Activated CD4-positive, alpha-beta T cell treated with anti-CD3 and anti-CD28 coated beads for 1 hour (primary cell): Measurements from ENCODE around the gene PTPRN2.

Source experiments
- DNase-seq: peaks from one replicate; pipeline ENCODE4 v3.0.0-alpha.2; 2020

Gene PTPRN2

DNA sequence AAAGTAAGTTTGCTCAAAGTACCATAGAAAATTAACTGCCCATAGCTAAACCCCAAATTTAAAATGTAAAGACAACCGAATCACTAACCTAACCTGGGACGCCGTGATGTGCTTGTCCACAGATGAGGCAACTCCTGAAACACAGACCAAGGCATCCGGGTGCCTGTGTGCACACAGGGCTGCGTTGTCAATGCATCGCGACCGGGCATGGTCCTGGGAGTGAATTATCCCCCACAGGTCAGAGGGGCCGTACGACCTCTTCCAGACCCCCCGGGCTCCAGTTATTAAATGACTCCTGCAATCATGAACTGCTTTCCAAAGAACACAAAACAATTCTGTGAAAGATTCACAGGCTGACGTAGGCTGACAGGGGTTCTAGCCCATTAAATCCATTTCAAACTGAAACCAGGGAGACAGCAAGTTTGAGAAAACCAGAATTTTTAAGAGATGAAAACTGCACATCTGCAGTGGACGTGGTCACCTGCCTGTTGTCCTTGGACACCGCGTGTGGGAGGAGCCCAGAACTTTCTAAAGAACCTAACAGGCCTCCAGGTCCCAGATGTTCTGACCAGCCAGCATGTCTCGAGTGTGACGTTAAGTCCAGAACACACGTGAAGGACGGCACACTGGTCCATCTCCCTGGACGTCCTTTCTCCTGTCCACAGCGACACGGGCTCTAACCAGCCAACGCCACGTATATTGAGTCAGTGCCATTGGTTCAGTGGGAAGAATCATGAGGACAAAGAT is 953.0 kb downstream of the PTPRN2 start:
- DNase-seq: no peak

GRCh38 chr7:157633465-157634185 is 954.0 kb downstream of the PTPRN2 start:
- DNase-seq: no peak

DNA sequence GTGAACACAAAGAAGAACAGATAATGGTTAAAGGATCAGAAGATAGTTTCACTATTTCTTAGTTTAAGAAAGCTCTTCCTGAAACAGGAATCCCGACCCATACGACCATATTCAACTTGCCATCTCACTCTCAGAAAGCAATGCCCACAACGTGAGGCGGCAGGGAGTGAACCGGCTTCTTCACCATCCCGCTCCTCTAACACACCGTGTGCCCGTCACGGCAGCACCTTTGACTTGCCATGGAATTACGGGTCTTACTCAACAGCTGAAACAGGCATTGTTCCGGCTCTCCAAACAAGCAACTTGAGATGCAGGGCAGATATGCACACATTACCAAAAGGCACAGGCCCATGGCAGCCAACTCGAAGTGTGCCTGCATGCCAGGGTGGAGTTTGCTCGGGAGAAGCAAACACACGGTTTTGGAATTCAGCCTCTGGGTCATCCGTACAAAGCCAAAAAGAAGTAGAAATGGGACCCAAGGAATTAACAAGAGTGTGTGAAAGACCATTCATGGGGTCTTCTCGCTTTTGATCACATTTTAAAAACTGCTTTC is 957.2 kb downstream of the PTPRN2 start:
- no peak for DNase-seq

- DNase-seq: no peak
Observed at GRCh38 chr7:157628456-157628855, 959.2 kb downstream of the PTPRN2 start.

GRCh38 chr7:157627646-157628045 is 960.0 kb downstream of the PTPRN2 start:
- DNase-seq: no peak

GRCh38 chr7:157627033-157627432 is 960.6 kb downstream of the PTPRN2 start:
- DNase-seq: no peak

GRCh38 chr7:157625973-157626742 is 961.5 kb downstream of the PTPRN2 start:
- DNase-seq: no peak

GRCh38 chr7:157623556-157623955 is 964.1 kb downstream of the PTPRN2 start:
- no peak for DNase-seq

GRCh38 chr7:157622408-157623205 is 965.0 kb downstream of the PTPRN2 start:
- DNase-seq: no peak

DNA sequence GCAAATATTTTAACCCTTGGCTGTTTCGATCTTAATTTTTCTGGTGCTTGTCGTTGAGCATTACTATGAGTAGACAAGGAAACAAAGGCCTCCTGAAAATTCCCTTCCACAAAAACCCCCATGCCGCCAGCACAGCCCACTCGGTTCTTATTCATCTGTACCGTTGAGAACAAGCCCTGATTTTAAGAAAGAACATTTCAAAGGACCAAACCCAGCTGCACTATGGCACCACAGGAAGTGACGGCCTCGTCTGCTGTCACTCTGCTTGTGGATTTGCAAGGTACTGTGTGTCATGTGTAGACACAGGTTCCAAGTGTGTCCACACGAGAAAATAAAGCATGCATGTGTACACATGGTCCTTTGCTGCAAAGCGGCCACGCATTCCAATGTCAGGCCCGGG is 965.6 kb downstream of the PTPRN2 start:
- DNase-seq: no peak

DNA sequence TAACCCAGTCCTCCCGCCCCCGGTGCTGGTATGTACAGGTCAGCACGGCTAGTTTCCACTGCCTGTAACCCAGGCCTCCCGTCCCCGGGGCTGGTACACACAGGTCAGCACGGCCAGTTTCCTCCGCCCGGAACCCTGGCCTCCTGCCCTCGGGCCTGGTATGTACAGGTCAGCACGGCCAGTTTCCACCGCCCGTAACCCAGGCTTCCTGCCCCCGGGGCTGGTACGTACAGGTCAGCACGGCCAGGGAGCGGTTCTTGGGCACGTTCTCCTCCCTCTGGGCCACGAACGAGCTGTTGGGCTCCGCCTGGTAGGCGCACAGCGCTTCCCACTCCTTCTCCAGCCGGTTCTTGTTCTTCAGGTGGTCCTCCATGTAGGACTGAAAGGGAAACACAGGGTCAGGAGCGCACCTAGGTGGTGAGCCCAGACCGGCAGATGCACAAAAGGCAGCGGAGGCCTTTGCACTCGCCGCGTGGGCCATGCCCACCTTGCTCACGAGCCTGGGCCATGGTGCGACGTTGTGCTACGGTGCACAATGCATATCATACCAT is 966.4 kb downstream of the PTPRN2 start:
- no peak for DNase-seq

GRCh38 chr7:157620616-157621015 is 967.0 kb downstream of the PTPRN2 start:
- no peak for DNase-seq

DNA sequence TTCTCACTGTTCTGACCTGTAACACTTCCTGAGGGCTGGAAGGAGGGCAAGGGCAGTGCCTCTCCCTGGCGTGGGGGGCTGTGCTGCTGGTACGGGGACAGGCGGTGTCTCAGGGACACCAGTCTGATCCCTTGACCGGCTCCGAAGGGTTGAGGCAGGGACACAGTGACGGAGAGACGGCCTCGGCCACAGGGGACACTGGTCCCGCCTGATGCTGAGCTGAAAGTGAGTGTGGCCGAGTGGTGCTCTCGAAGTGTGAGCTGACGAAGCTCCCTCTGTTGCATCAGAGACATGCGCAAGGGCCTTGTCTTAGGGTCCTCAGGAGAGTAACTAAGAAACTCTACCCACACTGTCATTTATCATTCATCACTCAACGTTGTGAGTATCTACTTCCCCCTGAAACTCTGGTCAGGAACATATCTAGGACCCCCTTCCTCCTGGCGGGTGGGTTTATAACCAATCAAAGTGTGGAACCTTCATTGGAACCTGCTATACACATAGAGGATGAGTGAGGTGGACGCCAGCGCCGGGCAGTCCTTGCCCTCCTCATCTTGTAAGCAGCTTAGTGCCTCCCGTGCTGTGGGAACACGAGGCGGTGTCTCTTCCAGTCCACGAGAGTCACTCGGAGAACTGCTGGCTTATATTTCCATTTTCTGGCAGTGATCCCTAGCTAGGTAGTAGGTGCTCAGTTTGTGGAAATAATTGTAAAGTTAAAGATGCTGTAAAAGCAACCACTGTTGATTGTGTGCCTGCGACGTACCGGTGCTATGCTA is 967.7 kb downstream of the PTPRN2 start:
- DNase-seq: no peak

DNA sequence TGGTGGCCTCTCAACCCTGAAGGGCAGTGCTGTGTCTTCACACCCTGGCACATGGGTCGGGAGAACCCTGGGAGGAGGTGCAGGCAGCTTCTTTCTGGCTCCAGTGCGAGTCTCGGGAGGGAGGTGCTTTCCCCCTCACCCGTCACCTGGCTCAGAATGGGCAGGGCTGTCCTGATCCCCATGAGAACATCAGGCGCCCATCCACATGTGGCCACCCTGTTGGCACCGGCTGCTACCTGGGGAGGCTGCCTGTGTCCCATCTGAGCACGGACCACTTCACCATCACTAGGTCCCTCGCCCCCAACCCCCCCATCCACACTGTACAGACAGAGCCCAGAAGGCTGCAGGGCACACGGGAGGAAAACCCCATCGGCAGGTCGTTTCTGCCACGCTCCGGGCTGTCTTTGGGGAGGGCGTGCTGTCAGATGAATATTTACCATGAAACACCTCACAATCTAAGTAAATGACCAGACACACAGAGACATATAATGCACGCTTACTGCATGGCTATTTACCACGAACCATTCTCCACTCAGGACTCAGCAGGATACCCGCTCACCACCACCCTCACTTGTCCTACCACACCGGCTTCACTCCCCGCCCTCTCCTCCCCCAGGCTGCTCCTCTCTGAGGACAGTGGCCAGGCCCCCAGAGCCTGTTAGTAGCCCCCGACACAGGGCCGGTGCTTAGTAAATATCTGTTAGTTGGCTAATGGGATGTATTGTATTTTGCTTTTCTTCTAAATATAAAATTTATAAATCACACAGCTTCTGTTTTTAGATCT is 968.6 kb downstream of the PTPRN2 start:
- no peak for DNase-seq

- DNase-seq: no peak
Observed at GRCh38 chr7:157618091-157618726, 969.4 kb downstream of the PTPRN2 start.

- no peak for DNase-seq
Observed at GRCh38 chr7:157617401-157617800, 970.2 kb downstream of the PTPRN2 start.

GRCh38 chr7:157616931-157617330 is 970.7 kb downstream of the PTPRN2 start:
- DNase-seq: no peak

DNA sequence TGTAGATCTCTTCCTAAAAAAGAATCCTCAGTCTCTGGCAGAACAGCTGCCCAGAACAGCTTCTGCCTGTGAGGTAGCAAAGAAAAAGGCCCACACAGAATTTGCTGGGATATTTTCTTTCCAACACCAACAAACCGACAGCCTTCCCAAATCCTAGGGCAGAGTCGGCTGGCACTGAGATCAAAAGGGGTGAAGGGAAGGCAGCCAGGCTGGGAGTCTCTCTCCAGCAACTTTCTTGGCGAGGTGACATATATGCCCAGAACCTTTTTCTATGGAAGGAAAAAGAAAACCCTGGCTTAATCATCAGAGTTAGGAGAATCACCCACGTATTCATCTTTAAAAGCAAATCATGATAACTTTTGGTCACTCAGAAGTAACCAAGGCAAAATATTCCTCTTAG is 971.2 kb downstream of the PTPRN2 start:
- DNase-seq: no peak

DNA sequence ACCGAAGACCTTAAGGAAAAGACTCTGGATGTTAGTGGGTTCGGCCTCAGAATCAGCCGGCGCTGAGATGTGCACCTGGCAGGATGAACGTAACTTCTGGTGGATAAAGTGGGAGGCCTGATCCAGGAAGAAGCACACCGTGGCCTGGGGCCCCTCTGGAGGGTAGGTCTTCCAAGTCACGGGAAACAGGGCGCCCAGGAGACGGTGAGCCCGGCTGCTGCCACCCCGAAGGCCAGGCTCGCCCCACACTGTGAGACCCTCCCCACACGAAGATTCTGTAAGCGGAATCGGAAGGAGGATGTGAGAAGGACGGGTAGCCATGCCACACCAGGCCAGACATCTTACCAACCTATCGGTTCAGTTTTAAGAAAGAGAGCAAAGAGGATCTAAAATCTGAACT is 971.8 kb downstream of the PTPRN2 start:
- no peak for DNase-seq
